HG02610 (cell line): ENCODE measurements around the gene OTOP2.

Source experiments
- ATAC-seq: cut with Tn5 transposase; IDR thresholded peaks from one replicate; pipeline ENCODE4 v1.9.1; 2021; ENCODE audit warnings: mild to moderate bottlenecking, moderate library complexity; ENCODE audit not compliant: unreplicated experiment

The OTOP2 gene

GRCh38 chr17:74924250-74924948 is at the start of gene OTOP2:
Gene OTOP2 (plus strand): TSS chr17:74924273. CDS start chr17:74924633, 360 bp downstream.
- ATAC-seq = no peak

GRCh38 chr17:74874615-74875037 is 49.4 kb upstream of the OTOP2 start:
- ATAC-seq = no peak

- ATAC-seq = no peak
These were observed 48.7 kb upstream of the OTOP2 start for GRCh38 chr17:74875155-74875976.

- ATAC-seq = no peak
These were observed 48.0 kb upstream of the OTOP2 start for GRCh38 chr17:74875977-74876593.

- ATAC-seq = no peak
These were observed 46.2 kb upstream of the OTOP2 start for GRCh38 chr17:74877592-74878548.

- no peak for ATAC-seq
These were observed 45.4 kb upstream of the OTOP2 start for GRCh38 chr17:74878658-74879057.

- ATAC-seq = no peak
These were observed 44.8 kb upstream of the OTOP2 start for GRCh38 chr17:74879308-74879707.

- ATAC-seq = no peak
These were observed 43.0 kb upstream of the OTOP2 start for GRCh38 chr17:74881073-74881472.

- ATAC-seq = no peak
These were observed 41.4 kb upstream of the OTOP2 start for GRCh38 chr17:74882517-74883240.

- ATAC-seq = no peak
These were observed 40.8 kb upstream of the OTOP2 start for GRCh38 chr17:74883241-74883745.

- no peak for ATAC-seq
These were observed 35.6 kb upstream of the OTOP2 start for GRCh38 chr17:74888469-74888868.

- ATAC-seq = no peak
These were observed 33.5 kb upstream of the OTOP2 start for GRCh38 chr17:74890554-74890953.

GRCh38 chr17:74892013-74892841 is 31.8 kb upstream of the OTOP2 start:
- no peak for ATAC-seq

GRCh38 chr17:74892974-74893911 is 30.8 kb upstream of the OTOP2 start, which contains the start of gene FADS6:
Gene FADS6 (minus strand): TSS chr17:74893633. CDS start chr17:74893595, 38 bp downstream.
- ATAC-seq = no peak

- ATAC-seq = no peak
These were observed 30.0 kb upstream of the OTOP2 start for GRCh38 chr17:74893936-74894671.

GRCh38 chr17:74898376-74898946 is 25.6 kb upstream of the OTOP2 start:
- ATAC-seq = no peak

GRCh38 chr17:74900208-74900607 is 23.9 kb upstream of the OTOP2 start:
- ATAC-seq = no peak
